Neuronal stem cell (in vitro differentiated cells): Measurements from ENCODE around the gene CHST9.

ENCODE experiments used
- DNase-seq: peaks from one replicate; pipeline ENCODE4 v3.0.0-alpha.2; 2013; ENCODE audit warnings: low spot score
- H2AFZ ChIP-seq: one replicate; pipeline ENCODE4 v1.6.1; 2013; ENCODE audit warnings: mild to moderate bottlenecking, low read length, inconsistent platforms
- H2AK5ac ChIP-seq: 2 replicates; pipeline ENCODE4 v1.6.1; 2013; ENCODE audit warnings: low read depth, mild to moderate bottlenecking, inconsistent platforms, low read length, moderate library complexity, mixed read lengths
- H2BK120ac ChIP-seq: 2 replicates; pipeline ENCODE4 v1.6.1; 2013; ENCODE audit warnings: low read depth, mild to moderate bottlenecking, inconsistent platforms, low read length, moderate library complexity, mixed read lengths
- H2BK12ac ChIP-seq: one replicate; pipeline ENCODE4 v1.6.1; 2013; ENCODE audit warnings: low read length, inconsistent platforms
- H2BK15ac ChIP-seq: 2 replicates; pipeline ENCODE4 v1.6.1; 2013; ENCODE audit warnings: mild to moderate bottlenecking, low read length, inconsistent platforms, mixed read lengths
- H2BK5ac ChIP-seq: one replicate; pipeline ENCODE4 v1.6.1; 2013; ENCODE audit warnings: inconsistent platforms, mild to moderate bottlenecking, low read length, moderate library complexity
- H3K14ac ChIP-seq: one replicate; pipeline ENCODE4 v1.6.1; 2013; ENCODE audit warnings: low read length, inconsistent platforms
- H3K18ac ChIP-seq: 2 replicates; pipeline ENCODE4 v1.6.1; 2013; ENCODE audit warnings: low read length, inconsistent platforms
- H3K23ac ChIP-seq: 2 replicates; pipeline ENCODE4 v1.6.1; 2013; ENCODE audit warnings: low read depth, mild to moderate bottlenecking, mixed read lengths, low read length, inconsistent platforms; ENCODE audit not compliant: poor library complexity
- H3K27ac ChIP-seq: replicated peaks from 3 replicates; pipeline ENCODE4 v1.5.1; 2013; ENCODE audit warnings: low read length, inconsistent platforms
- H3K27me3 ChIP-seq, 3 experiments: 2 replicates each; pipeline ENCODE4 v1.6.1; 2013; ENCODE audit warnings: low read length in 3 of 3, mild to moderate bottlenecking in 2 of 3, inconsistent platforms in 1 of 3, low read depth in 1 of 3, mixed read lengths in 1 of 3, moderate library complexity in 1 of 3; ENCODE audit not compliant: control insufficient read depth in 3 of 3, insufficient read depth in 3 of 3
- H3K36me3 ChIP-seq, 2 donors: replicated peaks in 1 of 2; 2 replicates each; pipeline ENCODE4 v1.6.1; 2013; ENCODE audit warnings: low read length in 2 of 2; ENCODE audit not compliant: control insufficient read depth in 2 of 2, insufficient read depth in 2 of 2
- H3K4ac ChIP-seq: 2 replicates; pipeline ENCODE4 v1.6.1; 2013; ENCODE audit warnings: inconsistent platforms, mild to moderate bottlenecking, low read length, moderate library complexity
- H3K4me1 ChIP-seq, 2 donors: 1 replicate in 1 of 2; 2 replicates in 1 of 2; pipeline ENCODE4 v1.6.1; 2013; ENCODE audit warnings: low read length in 2 of 2, low read depth in 1 of 2; ENCODE audit not compliant: control insufficient read depth in 2 of 2, insufficient read depth in 1 of 2
- H3K4me2 ChIP-seq: one replicate; pipeline ENCODE4 v1.6.1; 2013; ENCODE audit warnings: mild to moderate bottlenecking, low read length, inconsistent platforms; ENCODE audit not compliant: insufficient read depth, poor library complexity, severe bottlenecking
- H3K4me3 ChIP-seq, 2 donors: 2 replicates each; pipeline ENCODE4 v1.5.1; 2013; ENCODE audit warnings: low read length in 2 of 2, mild to moderate bottlenecking in 2 of 2, inconsistent platforms in 1 of 2, moderate library complexity in 1 of 2
- H3K79me1 ChIP-seq: one replicate; pipeline ENCODE4 v1.6.1; 2013; ENCODE audit warnings: low read depth, mild to moderate bottlenecking, inconsistent platforms, low read length, moderate library complexity
- H3K9ac ChIP-seq: one replicate; pipeline ENCODE4 v1.6.1; 2013; ENCODE audit warnings: mild to moderate bottlenecking, low read depth, low read length, inconsistent platforms; ENCODE audit not compliant: poor library complexity
- H3K9me3 ChIP-seq, 2 donors: replicated peaks in 1 of 2; 2 replicates each; pipeline versions ENCODE3 to v1.6.1; 2013; ENCODE audit warnings: low read length in 2 of 2, mild to moderate bottlenecking in 2 of 2, inconsistent platforms in 1 of 2, low read depth in 1 of 2, mixed read lengths in 1 of 2, moderate library complexity in 1 of 2; ENCODE audit not compliant: control insufficient read depth in 2 of 2, insufficient read depth in 1 of 2
- H4K8ac ChIP-seq: one replicate; pipeline ENCODE4 v1.6.1; 2013; ENCODE audit warnings: low read depth, mild to moderate bottlenecking, inconsistent platforms, low read length, moderate library complexity
- H4K91ac ChIP-seq: one replicate; pipeline ENCODE4 v1.6.1; 2013; ENCODE audit warnings: low read length, low read depth, mild to moderate bottlenecking, inconsistent platforms; ENCODE audit not compliant: poor library complexity
- WGBS, 2 donors: extraction: QIAGEN DNeasy Blood & Tissue Kit; methylation state at CpG; one replicate each; pipeline ENCODE4 v1.1.7; 2013; ENCODE audit warnings: missing lambda C conversion rate in 2 of 2, mixed read lengths in 1 of 2; ENCODE audit not compliant: insufficient read length in 2 of 2, insufficient replicate concordance in 1 of 2; ENCODE audit errors: extremely low coverage in 2 of 2; 5-methylcytosine and 5-hydroxymethylcytosine counted together

CHST9 gene

DNA sequence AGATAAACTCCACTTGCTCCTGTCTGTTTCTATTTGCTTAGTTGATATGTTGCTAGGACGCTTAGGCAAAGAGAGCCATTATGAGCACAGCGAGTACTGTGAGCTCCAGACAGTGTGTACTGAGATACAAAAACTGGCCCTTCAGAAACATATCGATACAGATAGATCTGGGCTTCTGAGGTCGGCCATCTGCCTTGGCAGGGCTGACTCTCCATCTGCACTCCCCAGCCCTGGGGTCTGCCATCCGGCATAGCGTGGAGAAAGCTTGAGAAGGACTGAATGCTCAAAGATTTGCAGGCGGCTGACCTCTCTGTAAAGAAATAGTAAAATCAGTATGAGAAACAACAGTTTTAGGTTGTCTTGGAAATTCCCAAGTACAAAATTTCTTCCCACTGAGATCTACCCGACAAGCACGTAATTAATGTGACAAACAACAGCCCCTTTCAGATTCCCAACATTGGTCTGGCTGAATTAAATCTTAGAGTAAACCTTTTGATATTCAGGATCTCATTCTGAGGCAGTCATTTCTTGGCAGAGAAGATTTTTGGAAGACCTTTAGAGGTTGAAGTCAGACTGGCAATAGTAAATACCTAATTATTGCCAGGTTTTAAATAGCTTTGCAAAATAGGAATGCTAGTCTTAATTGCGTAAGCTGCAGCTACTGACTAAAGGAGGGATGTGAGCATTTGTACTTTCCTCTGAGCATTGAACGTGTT is 127.4 kb downstream of the CHST9 start:
- Histone ChIP-seq H2AK5ac (no peak overlapping the region), H3K4me2 (no peak overlapping the region), H3K9ac (no peak overlapping the region), H4K91ac (no peak overlapping the region), H3K27me3 (no peaks in the 10 kb centered on the region), H2BK12ac (no peak overlapping the region), H2AFZ (peak overlapping the region; percentile 31), H3K27ac (no peak overlapping the region), H2BK15ac (no peak overlapping the region), H3K4ac (no peak overlapping the region), H3K14ac (no peak overlapping the region), H3K23ac (no peak overlapping the region), H3K9me3 (no peaks in the 10 kb centered on the region), H3K79me1 (no peaks in the 10 kb centered on the region), H4K8ac (no peak overlapping the region), H3K4me3 (no peak overlapping the region), H3K18ac (no peak overlapping the region), H2BK120ac (no peak overlapping the region), H3K4me1 (no peaks in the 10 kb centered on the region), H2BK5ac (no peak overlapping the region), H3K36me3 (no peaks in the 10 kb centered on the region)
- no peak for DNase-seq
- WGBS, 2 donors = no CpG with 5 or more reads among the region's 11 CpGs

- Histone ChIP-seq H3K4ac (no peak overlapping the region), H3K18ac (no peak overlapping the region), H3K27ac (no peak overlapping the region), H3K4me3 (no peak overlapping the region), H4K91ac (no peak overlapping the region), H3K4me1 (no peaks in the 10 kb centered on the region), H2BK15ac (no peak overlapping the region), H3K14ac (no peak overlapping the region), H2AK5ac (no peak overlapping the region), H3K4me2 (no peak overlapping the region), H3K9ac (no peak overlapping the region), H2BK120ac (no peak overlapping the region), H4K8ac (no peak overlapping the region), H2AFZ (no peak overlapping the region), H2BK12ac (no peak overlapping the region), H3K36me3 (no peaks in the 10 kb centered on the region), H3K79me1 (no peaks in the 10 kb centered on the region), H3K27me3 (no peaks in the 10 kb centered on the region), H3K9me3 (no peaks in the 10 kb centered on the region), H2BK5ac (no peak overlapping the region), H3K23ac (no peak overlapping the region)
- no CpG with 5 or more reads among the region's 3 CpGs for WGBS, 2 donors
- no peak for DNase-seq
Observed at GRCh38 chr18:27054926-27055325, 130.2 kb downstream of the CHST9 start.

DNA sequence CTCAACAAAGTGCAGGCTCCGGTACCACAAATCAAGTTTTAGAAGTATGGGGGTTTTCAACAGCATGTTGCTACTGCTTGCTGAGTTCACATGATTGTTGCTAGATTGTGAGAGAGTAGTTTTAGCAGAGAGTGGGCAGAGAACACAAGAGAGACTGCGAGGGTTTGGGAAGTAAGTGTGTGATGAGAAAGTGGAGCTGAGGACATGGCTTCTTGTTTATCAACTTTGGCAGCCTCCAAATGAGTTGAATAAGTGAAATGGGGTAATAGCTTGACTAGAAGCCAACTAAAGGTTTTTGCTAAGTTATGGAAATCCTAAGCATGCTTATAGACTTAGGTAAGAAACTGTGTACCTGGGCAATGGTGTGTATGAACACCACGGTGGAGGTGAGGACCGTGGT is 135.1 kb downstream of the CHST9 start:
- no peak overlapping the region for H3K9ac ChIP-seq
- no peak overlapping the region for H3K4ac ChIP-seq
- H2AFZ ChIP-seq = no peak overlapping the region
- H3K14ac ChIP-seq = no peak overlapping the region
- no CpG with 5 or more reads among the region's 4 CpGs for WGBS, 2 donors
- no peaks in the 10 kb centered on the region for H3K36me3 ChIP-seq
- H3K27me3 ChIP-seq = no peaks in the 10 kb centered on the region
- no peaks in the 10 kb centered on the region for H3K4me1 ChIP-seq
- H2BK15ac ChIP-seq = no peak overlapping the region
- no peaks in the 10 kb centered on the region for H3K79me1 ChIP-seq
- H2BK120ac ChIP-seq = no peak overlapping the region
- no peak overlapping the region for H3K4me2 ChIP-seq
- H3K27ac ChIP-seq = no peak overlapping the region
- H2BK5ac ChIP-seq = no peak overlapping the region
- no peak for DNase-seq
- H4K91ac ChIP-seq = no peak overlapping the region
- no peak overlapping the region for H2AK5ac ChIP-seq
- no peaks in the 10 kb centered on the region for H3K9me3 ChIP-seq
- H3K4me3 ChIP-seq = no peak overlapping the region
- H2BK12ac ChIP-seq = no peak overlapping the region
- no peak overlapping the region for H3K23ac ChIP-seq
- H4K8ac ChIP-seq = no peak overlapping the region
- no peak overlapping the region for H3K18ac ChIP-seq

GRCh38 chr18:27045342-27045741 is 139.8 kb downstream of the CHST9 start:
- H3K9me3 ChIP-seq = no peaks in the 10 kb centered on the region
- no peak overlapping the region for H3K23ac ChIP-seq
- no peak overlapping the region for H3K9ac ChIP-seq
- no peaks in the 10 kb centered on the region for H3K79me1 ChIP-seq
- no peak overlapping the region for H3K14ac ChIP-seq
- H4K8ac ChIP-seq = no peak overlapping the region
- no peak overlapping the region for H2BK5ac ChIP-seq
- no peaks in the 10 kb centered on the region for H3K36me3 ChIP-seq
- no peak overlapping the region for H3K18ac ChIP-seq
- H2BK12ac ChIP-seq = no peak overlapping the region
- no peaks in the 10 kb centered on the region for H3K27me3 ChIP-seq
- H3K27ac ChIP-seq = no peak overlapping the region
- no peak overlapping the region for H2AFZ ChIP-seq
- H3K4ac ChIP-seq = no peak overlapping the region
- no peak overlapping the region for H3K4me3 ChIP-seq
- 100% methylated on average over 1 of the region's 3 CpGs; no CpG with 5 or more reads in 1 of the 2 donors for WGBS, 2 donors
- no peaks in the 10 kb centered on the region for H3K4me1 ChIP-seq
- H2BK15ac ChIP-seq = no peak overlapping the region
- no peak overlapping the region for H2AK5ac ChIP-seq
- no peak for DNase-seq
- H4K91ac ChIP-seq = no peak overlapping the region
- no peak overlapping the region for H3K4me2 ChIP-seq
- H2BK120ac ChIP-seq = no peak overlapping the region
